Measurements from ENCODE around the gene KRT7. TPM values are rescaled to one million over a fixed set of nuclear protein-coding genes. Genes with fewer than 3 reads are reported as not detected.
A peak's percentile ranks its signal among the peaks of the same experiment; 100 is the strongest.
"Not testable (repeated sequence)": the region's sequence is repeated elsewhere in the genome, so short reads cannot be mapped to it uniquely, and the experiment has no call there.

The KRT7 gene
- polyA plus RNA-seq, 4 donors, result 44.7 to 121 (median 73.1) TPM

GRCh38 chr12:52254180-52254964 is 21.3 kb downstream of the KRT7 start:
- DNase-seq (ENCODE audit: low read depth in 4 of 4, low spot score in 3 of 4), result no peak

GRCh38 chr12:52254965-52255751 is 22.1 kb downstream of the KRT7 start:
- no peak for DNase-seq (ENCODE audit: low read depth in 4 of 4, low spot score in 3 of 4)

GRCh38 chr12:52255926-52256583 is 23.0 kb downstream of the KRT7 start:
- DNase-seq (ENCODE audit: low read depth in 4 of 4, low spot score in 3 of 4), result no peak

- no peak for DNase-seq (ENCODE audit: low read depth in 4 of 4, low spot score in 3 of 4)
Observed at GRCh38 chr12:52256584-52256935, 23.5 kb downstream of the KRT7 start.

GRCh38 chr12:52257074-52257551 is 24.1 kb downstream of the KRT7 start:
- DNase-seq (ENCODE audit: low read depth in 4 of 4, low spot score in 3 of 4), result no peak

- not testable (repeated sequence) for DNase-seq (ENCODE audit: low read depth in 4 of 4, low spot score in 3 of 4)
Observed at GRCh38 chr12:52257922-52258321, 24.9 kb downstream of the KRT7 start.

- DNase-seq (ENCODE audit: low read depth in 4 of 4, low spot score in 3 of 4), result no peak
Observed at GRCh38 chr12:52258335-52258901, 25.4 kb downstream of the KRT7 start.

- no peak for DNase-seq (ENCODE audit: low read depth in 4 of 4, low spot score in 3 of 4)
Observed at GRCh38 chr12:52259657-52260243, 26.7 kb downstream of the KRT7 start.

GRCh38 chr12:52260361-52261207 is 27.5 kb downstream of the KRT7 start:
- peak in 1 of 4 donors; percentile 53 for DNase-seq (ENCODE audit: low read depth in 4 of 4, low spot score in 3 of 4)

- no peak for DNase-seq (ENCODE audit: low read depth in 4 of 4, low spot score in 3 of 4)
Observed at GRCh38 chr12:52261208-52261484, 28.1 kb downstream of the KRT7 start.

- DNase-seq (ENCODE audit: low read depth in 4 of 4, low spot score in 3 of 4), result no peak
Observed at GRCh38 chr12:52262286-52262685, 29.2 kb downstream of the KRT7 start.

- no peak for DNase-seq (ENCODE audit: low read depth in 4 of 4, low spot score in 3 of 4)
Observed at GRCh38 chr12:52263761-52264434, 30.9 kb downstream of the KRT7 start.

- DNase-seq (ENCODE audit: low read depth in 4 of 4, low spot score in 3 of 4), result no peak
Observed at GRCh38 chr12:52264435-52264825, 31.4 kb downstream of the KRT7 start.

GRCh38 chr12:52266514-52266913 is 33.5 kb downstream of the KRT7 start:
- no peak for DNase-seq (ENCODE audit: low read depth in 4 of 4, low spot score in 3 of 4)

GRCh38 chr12:52267266-52267665 is 34.2 kb downstream of the KRT7 start:
- DNase-seq (ENCODE audit: low read depth in 4 of 4, low spot score in 3 of 4), result no peak

GRCh38 chr12:52267699-52268098 is 34.7 kb downstream of the KRT7 start:
- no peak for DNase-seq (ENCODE audit: low read depth in 4 of 4, low spot score in 3 of 4)

GRCh38 chr12:52268212-52268611 is 35.2 kb downstream of the KRT7 start:
- no peak for DNase-seq (ENCODE audit: low read depth in 4 of 4, low spot score in 3 of 4)

- no peak for DNase-seq (ENCODE audit: low read depth in 4 of 4, low spot score in 3 of 4)
Observed at GRCh38 chr12:52270541-52271070, 37.6 kb downstream of the KRT7 start.

GRCh38 chr12:52271158-52271557 is 38.1 kb downstream of the KRT7 start:
- no peak for DNase-seq (ENCODE audit: low read depth in 4 of 4, low spot score in 3 of 4)
